ENCODE measurements around the gene SLC6A17. TPM values are rescaled to one million over a fixed set of nuclear protein-coding genes. Genes with fewer than 3 reads are reported as not detected.
A peak's percentile ranks its signal among the peaks of the same experiment; 100 is the strongest.

SLC6A17 gene
- total and polyA plus RNA-seq, 9 of the 15 experiments (the other 6 are each of a cell fraction or from before 2014, with no cell fraction given): not detected

DNA sequence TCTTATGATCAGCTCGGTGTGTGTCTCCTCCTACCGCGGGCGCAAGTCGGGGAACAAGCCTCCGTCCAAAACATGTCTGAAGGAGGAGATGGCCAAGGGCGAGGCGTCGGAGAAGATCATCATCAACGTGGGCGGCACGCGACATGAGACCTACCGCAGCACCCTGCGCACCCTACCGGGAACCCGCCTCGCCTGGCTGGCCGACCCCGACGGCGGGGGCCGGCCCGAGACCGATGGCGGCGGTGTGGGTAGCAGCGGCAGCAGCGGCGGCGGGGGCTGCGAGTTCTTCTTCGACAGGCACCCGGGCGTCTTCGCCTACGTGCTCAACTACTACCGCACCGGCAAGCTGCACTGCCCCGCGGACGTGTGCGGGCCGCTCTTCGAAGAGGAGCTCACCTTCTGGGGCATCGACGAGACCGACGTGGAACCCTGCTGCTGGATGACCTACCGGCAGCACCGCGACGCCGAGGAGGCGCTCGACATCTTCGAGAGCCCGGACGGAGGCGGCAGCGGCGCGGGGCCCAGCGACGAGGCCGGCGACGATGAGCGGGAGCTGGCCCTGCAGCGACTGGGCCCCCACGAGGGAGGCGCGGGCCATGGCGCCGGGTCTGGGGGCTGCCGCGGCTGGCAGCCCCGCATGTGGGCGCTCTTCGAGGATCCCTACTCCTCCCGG, 61.3 kb downstream of the SLC6A17 start:
- POLR2A ChIA-PET: interaction anchor here (0.7 to 1.5 kb wide), 3 partner anchors 13 to 127 kb away, joined by 3 to 8 read pairs (median 5); partner anchors contain the start of gene RBM15
- Histone ChIP-seq H3K9me1 (ENCODE audit: control insufficient read depth, insufficient read depth, low read length) (no peaks in the 10 kb centered on the region), H2AFZ (ENCODE audit: low read depth, low read length) (peak overlapping the region; percentile 71), H3K79me2 (ENCODE audit: control insufficient read depth, insufficient read depth, low read length) (no peaks in the 10 kb centered on the region), H3K4me2 (ENCODE audit: insufficient read depth, low read length) (peak overlapping the region; percentile 79), H3K36me3 (ENCODE audit: control insufficient read depth, insufficient read depth, low read length) (no peaks in the 10 kb centered on the region), H4K20me1 (replicated peaks; ENCODE audit: control insufficient read depth, insufficient read depth, low read length) (peaks cover 25% of the 10 kb centered on the region), H3K4me3 (peak overlapping the region; percentile 60; the same call in 1 of the 2 replicates), H3K9ac (ENCODE audit: insufficient read depth in 1 of 2, low read depth in 2 of 2, low read length in 2 of 2) (no peak overlapping the region), H3K27me3 (ENCODE audit: control insufficient read depth in 2 of 2, insufficient read depth in 2 of 2, low read length in 2 of 2) (peaks cover 13 to 64% of the 10 kb centered on the region in 2 experiments), H3K4me1 (replicated peaks in 1 of 2; ENCODE audit: control insufficient read depth in 2 of 2, insufficient read depth in 2 of 2, low read length in 2 of 2) (peaks cover 0 to 31% of the 10 kb centered on the region in 2 experiments; a peak in 3 of 5 replicates), H3K27ac (ENCODE audit: extremely low read depth, low read depth, low read length) (no peak overlapping the region), H3K9me3 (replicated peaks; ENCODE audit: control insufficient read depth, insufficient read depth, low read depth, low read length) (no peaks in the 10 kb centered on the region)
- in situ Hi-C loops (cut with MboI): no loop called here
- CTCF ChIA-PET (ENCODE audit: low intra/inter-chr PET ratio): no interaction called here
- WGBS (ENCODE audit: insufficient coverage, low coverage, missing lambda C conversion rate): 58% methylated on average over 30 of the region's 81 CpGs
- intact Hi-C loops (cut with micrococcal nuclease): no loop called here
- no TSS peak for BruUV-seq (replicated peaks)
- no peak for DNase-seq (ENCODE audit: extremely low read depth in 1 of 4, low spot score in 3 of 4)
- ATAC-seq: no peak
- no peak for FAIRE-seq
- TF ChIP-seq TCF7L2 (IDR thresholded peaks at IDR 0.05; ENCODE audit: low read depth, low read length) (no peak), CCAR2 (IDR thresholded peaks at IDR 0.05; ENCODE audit: low read depth, low read length) (no peak), TAF7 (tag; IDR thresholded peaks at IDR 0.05) (no peak), ZNF589 (CRISPR knock-in tag; IDR thresholded peaks at IDR 0.05; ENCODE audit: low read depth) (no peak), SAP30 (IDR thresholded peaks at IDR 0.05; ENCODE audit: borderline replicate concordance, insufficient read depth, low read depth, low read length, poor library complexity, severe bottlenecking) (no peak), ZNF282 (CRISPR knock-in tag; IDR thresholded peaks at IDR 0.05) (no peak), ZC3H11A (IDR thresholded peaks at IDR 0.05; ENCODE audit: low read depth, low read length) (no peak), CBX5 (IDR thresholded peaks at IDR 0.05; ENCODE audit: borderline replicate concordance, low read depth) (no peak)
- TF ChIP-seq, protein P1, sequence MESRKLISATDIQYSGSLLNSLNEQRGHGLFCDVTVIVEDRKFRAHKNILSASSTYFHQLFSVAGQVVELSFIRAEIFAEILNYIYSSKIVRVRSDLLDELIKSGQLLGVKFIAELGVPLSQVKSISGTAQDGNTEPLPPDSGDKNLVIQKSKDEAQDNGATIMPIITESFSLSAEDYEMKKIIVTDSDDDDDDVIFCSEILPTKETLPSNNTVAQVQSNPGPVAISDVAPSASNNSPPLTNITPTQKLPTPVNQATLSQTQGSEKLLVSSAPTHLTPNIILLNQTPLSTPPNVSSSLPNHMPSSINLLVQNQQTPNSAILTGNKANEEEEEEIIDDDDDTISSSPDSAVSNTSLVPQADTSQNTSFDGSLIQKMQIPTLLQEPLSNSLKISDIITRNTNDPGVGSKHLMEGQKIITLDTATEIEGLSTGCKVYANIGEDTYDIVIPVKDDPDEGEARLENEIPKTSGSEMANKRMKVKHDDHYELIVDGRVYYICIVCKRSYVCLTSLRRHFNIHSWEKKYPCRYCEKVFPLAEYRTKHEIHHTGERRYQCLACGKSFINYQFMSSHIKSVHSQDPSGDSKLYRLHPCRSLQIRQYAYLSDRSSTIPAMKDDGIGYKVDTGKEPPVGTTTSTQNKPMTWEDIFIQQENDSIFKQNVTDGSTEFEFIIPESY (CRISPR knock-in tag; IDR thresholded peaks at IDR 0.05): no peak
- TF ChIP-seq, protein P2, sequence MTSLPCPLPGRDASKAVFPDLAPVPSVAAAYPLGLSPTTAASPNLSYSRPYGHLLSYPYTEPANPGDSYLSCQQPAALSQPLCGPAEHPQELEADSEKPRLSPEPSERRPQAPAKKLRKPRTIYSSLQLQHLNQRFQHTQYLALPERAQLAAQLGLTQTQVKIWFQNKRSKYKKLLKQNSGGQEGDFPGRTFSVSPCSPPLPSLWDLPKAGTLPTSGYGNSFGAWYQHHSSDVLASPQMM (CRISPR knock-in tag; IDR thresholded peaks at IDR 0.05): no peak

Data from K562 (cell line).